HUES64 (cell line): ENCODE measurements around the gene UBFD1.
"Not testable (repeated sequence)": the region's sequence is repeated elsewhere in the genome, so short reads cannot be mapped to it uniquely, and the experiment has no call there.

Experiments
- H3K27ac ChIP-seq: 2 replicates; pipeline ENCODE4 v1.7.0; 2013; ENCODE audit warnings: low read depth, low read length, inconsistent platforms
- H3K27me3 ChIP-seq: 2 replicates; pipeline ENCODE4 v1.6.1; 2013; ENCODE audit warnings: mild to moderate bottlenecking, low read length; ENCODE audit not compliant: insufficient read depth
- H3K36me3 ChIP-seq: 2 replicates; pipeline ENCODE4 v1.6.1; 2013; ENCODE audit warnings: mild to moderate bottlenecking, low read length; ENCODE audit not compliant: insufficient read depth
- H3K4me1 ChIP-seq: 2 replicates; pipeline ENCODE4 v1.6.1; 2013; ENCODE audit warnings: mild to moderate bottlenecking, low read length, moderate library complexity; ENCODE audit not compliant: insufficient read depth
- H3K4me3 ChIP-seq: 2 replicates; pipeline ENCODE4 v1.5.1; 2013; ENCODE audit warnings: mild to moderate bottlenecking, low read length, moderate library complexity
- H3K9ac ChIP-seq: 2 replicates; pipeline ENCODE4 v1.6.1; 2013; ENCODE audit warnings: mild to moderate bottlenecking, low read depth, low read length
- H3K9me3 ChIP-seq: 2 replicates; pipeline ENCODE4 v1.6.1; 2013; ENCODE audit warnings: low read depth, low read length; ENCODE audit not compliant: insufficient read depth
- WGBS: fragments of 150-250, 120-280 bp; methylation state at CpG from one replicate; pipeline ENCODE4 v1.1.7; 2013; ENCODE audit warnings: missing lambda C conversion rate; 5-methylcytosine and 5-hydroxymethylcytosine counted together

The UBFD1 gene

DNA sequence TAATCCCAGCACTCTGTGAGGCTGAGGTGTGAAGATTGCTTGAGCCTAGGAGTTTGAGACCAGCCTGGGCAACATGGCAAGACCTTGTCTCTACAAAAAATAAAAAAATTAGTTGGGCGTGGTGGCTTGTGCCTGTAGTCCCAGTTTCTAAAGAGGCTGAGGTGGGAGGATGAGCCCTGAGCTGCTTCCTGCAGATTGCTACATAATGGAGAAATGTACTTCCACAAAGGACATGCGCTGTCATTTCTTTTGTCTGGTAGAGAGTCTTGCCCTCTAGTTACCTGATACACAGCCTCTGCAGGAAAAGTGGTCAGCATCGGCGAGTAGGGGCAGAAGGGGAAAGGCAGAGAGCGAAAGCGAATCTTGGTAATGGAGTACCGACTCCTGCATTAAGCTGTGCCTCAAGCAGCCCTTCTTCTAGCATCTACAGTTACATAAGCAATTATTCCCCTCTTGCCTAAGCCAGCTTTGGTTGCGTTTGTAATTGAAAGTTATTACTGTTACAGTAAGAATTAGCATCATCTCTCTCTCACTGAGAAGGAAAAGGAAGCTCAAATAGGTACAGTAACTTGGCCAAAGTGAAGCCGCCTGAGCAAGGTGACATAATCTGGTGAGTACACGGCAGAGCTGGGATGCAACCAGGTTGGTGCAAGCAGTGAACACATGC lies 28.8 kb upstream of the UBFD1 start:
- H3K36me3 ChIP-seq, result peaks cover 85% of the 10 kb centered on the region

DNA sequence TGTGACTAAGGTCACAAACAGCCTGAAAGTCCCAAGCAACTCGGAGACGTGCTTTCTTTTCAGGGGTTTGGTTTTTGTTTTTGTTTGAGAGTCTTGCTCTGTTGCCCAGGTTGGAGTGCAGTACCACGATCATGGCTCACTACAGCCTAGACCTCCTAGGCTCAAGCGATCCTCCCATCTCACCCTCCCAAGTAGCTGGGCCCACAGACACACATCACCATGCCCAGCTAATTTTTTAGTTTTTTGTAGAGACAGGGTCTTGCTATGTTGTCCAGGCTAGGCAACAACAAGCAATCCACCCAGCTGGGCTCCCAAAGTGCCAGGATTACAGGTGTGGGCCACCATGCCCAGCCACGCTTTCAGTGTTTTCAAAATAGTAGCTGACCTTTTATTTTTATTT lies 27.5 kb upstream of the UBFD1 start:
- no peak overlapping the region for H3K4me3 ChIP-seq
- no peak overlapping the region for H3K27ac ChIP-seq
- no peaks in the 10 kb centered on the region for H3K9me3 ChIP-seq
- no peaks in the 10 kb centered on the region for H3K27me3 ChIP-seq
- H3K36me3 ChIP-seq, result peaks cover 85% of the 10 kb centered on the region
- WGBS, result 92% methylated on average over 5 of the region's 5 CpGs
- H3K9ac ChIP-seq, result no peak overlapping the region
- no peaks in the 10 kb centered on the region for H3K4me1 ChIP-seq

More for the DNA sequence above, 28.8 kb upstream of the UBFD1 start:
- Histone ChIP-seq H3K4me3 (no peak overlapping the region), H3K27me3 (no peaks in the 10 kb centered on the region), H3K4me1 (no peaks in the 10 kb centered on the region), H3K9ac (no peak overlapping the region), H3K27ac (no peak overlapping the region), H3K9me3 (no peaks in the 10 kb centered on the region)
- 95% methylated on average over 9 of the region's 10 CpGs for WGBS

DNA sequence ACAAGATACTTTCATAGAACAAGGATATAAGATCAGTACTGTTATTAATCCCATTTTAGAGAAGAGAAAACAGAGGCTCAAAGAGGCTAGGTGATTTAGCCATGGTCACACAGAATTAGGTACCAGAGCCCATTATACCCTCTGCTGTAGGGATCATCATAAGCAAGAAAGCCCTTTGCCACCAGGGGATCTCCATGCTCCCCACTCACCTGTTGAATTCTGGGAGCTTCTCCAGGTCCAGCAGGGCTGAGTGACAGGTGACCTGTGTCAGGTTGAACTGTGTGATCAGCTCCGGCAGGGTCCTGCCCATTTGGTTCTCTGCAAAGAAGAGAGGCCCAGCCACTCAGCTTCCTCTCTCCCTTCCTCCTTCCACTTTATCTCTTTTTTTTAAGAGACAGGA lies 25.1 kb upstream of the UBFD1 start:
- no peaks in the 10 kb centered on the region for H3K4me1 ChIP-seq
- no peak overlapping the region for H3K9ac ChIP-seq
- no peak overlapping the region for H3K4me3 ChIP-seq
- no peaks in the 10 kb centered on the region for H3K9me3 ChIP-seq
- no peak overlapping the region for H3K27ac ChIP-seq
- peaks cover 91% of the 10 kb centered on the region for H3K36me3 ChIP-seq
- no peaks in the 10 kb centered on the region for H3K27me3 ChIP-seq
- 92% methylated on average over 1 of the region's 1 CpG for WGBS

DNA sequence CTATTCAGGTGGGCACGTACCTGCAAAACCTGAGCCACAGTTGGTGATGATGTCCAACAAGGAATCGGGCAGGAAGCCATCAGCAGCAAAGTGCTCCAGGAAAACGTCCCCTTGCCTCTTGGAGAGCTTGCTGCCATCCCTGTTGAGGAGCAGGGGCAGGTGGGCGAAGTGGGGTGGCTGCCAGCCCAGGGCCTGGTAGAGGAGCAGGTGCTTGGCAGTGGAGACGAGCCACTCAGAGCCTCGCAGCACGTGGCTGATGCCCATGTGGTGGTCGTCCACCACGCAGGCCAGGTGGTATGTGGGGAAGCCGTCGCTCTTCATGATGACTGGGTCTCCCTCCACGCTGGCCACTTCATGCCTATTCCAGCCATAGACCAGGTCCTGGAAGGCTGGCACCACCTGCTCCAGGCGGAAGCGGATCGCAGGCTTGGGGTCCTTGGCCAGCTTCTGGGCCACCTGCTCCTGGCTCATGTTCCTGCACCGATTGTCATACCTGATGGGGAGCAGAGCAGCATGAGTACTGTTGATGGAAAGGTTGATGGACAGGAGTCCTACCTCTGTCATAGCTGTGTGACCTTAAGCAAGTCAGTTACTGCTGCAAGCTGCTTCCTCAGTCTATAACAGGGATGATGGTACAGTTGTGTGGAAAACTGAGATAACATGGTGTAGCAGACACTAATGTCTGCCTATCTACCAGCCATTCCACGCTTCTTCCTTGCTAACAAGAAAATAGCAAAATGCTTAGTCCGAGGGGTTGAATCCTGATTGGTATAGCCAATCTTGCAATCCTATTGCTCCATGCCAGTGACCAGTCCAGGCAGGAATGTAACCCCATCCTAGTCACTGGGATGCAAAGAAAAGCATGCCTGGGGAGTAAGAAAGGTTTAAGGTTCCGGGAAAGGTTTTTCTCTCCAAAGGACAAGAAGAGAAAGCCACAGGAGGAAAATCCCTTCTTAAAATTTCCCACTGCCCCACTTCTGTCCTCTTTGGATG lies 22.4 kb upstream of the UBFD1 start:
- WGBS, result 97% methylated on average over 19 of the region's 19 CpGs
- Histone ChIP-seq H3K27ac (no peak overlapping the region), H3K27me3 (no peaks in the 10 kb centered on the region), H3K4me1 (no peaks in the 10 kb centered on the region), H3K9ac (no peak overlapping the region), H3K9me3 (no peaks in the 10 kb centered on the region), H3K36me3 (peaks cover 91% of the 10 kb centered on the region), H3K4me3 (no peak overlapping the region)

DNA sequence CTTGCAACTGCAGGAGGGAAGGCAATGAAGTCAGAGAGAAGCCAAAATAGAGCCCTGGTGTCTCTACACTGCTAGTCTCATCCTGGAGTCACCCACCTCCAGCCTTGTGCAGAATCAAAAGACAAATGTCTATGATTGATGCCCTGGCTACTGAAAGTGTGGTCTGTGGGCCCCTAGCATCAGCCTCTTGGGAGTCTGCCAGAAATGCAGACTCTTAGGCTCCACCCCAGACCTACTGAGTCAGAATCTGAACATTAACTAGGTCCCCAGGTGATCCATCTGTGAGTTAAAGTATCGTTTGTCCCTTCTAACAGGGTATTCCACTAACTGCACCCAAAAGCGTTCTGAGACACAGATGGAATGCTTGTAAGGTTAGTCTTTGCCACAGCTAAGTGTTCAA lies 21.6 kb upstream of the UBFD1 start:
- no peak overlapping the region for H3K4me3 ChIP-seq
- peaks cover 92% of the 10 kb centered on the region for H3K36me3 ChIP-seq
- WGBS, result 92% methylated on average over 2 of the region's 2 CpGs
- no peaks in the 10 kb centered on the region for H3K27me3 ChIP-seq
- no peak overlapping the region for H3K27ac ChIP-seq
- no peak overlapping the region for H3K9ac ChIP-seq
- H3K9me3 ChIP-seq, result no peaks in the 10 kb centered on the region
- no peaks in the 10 kb centered on the region for H3K4me1 ChIP-seq

DNA sequence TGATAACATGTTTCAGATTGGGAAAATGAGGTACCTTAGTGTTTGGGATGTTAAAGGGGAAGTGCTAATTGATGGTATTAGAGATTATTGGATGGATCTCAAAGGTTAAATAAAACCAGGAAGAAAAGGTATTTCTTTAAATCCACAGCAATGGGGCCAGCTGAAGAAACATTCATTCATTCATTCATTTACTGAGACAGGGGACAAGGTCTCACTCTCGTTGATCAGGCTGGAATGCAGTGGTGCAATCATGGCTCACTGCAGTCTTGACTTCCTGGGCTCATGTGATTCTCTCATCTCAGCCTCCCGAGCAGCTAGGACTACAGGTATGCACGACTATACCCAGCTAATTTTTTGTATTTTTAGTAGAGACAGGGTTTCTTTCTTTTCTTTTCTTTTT lies 20.1 kb upstream of the UBFD1 start:
- no peak overlapping the region for H3K4me3 ChIP-seq
- H3K36me3 ChIP-seq, result peaks cover 91% of the 10 kb centered on the region
- 98% methylated on average over 3 of the region's 3 CpGs for WGBS
- H3K27ac ChIP-seq, result no peak overlapping the region
- H3K9ac ChIP-seq, result no peak overlapping the region
- no peaks in the 10 kb centered on the region for H3K9me3 ChIP-seq
- no peaks in the 10 kb centered on the region for H3K27me3 ChIP-seq
- H3K4me1 ChIP-seq, result no peaks in the 10 kb centered on the region

DNA sequence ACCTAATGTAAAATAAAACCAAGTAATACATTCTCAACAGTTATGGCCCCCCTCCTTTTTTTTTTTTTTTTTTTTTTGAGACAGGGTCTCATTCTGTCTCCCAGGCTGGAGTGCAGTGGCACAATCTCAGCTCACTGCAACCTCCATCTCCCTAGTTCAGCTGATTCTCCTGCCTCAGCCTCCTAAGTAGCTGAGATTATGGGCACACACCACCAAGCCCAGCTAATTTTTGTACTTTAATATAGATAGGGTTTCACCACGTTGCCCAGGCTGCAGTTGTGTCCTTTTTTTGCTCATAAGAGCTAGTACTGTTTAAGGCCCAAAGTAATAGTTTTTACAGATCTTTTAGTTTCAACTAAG lies 18.6 kb upstream of the UBFD1 start:
- Histone ChIP-seq H3K9ac (no peak overlapping the region), H3K4me3 (no peak overlapping the region), H3K27ac (no peak overlapping the region), H3K4me1 (no peaks in the 10 kb centered on the region), H3K36me3 (peaks cover 91% of the 10 kb centered on the region), H3K9me3 (no peaks in the 10 kb centered on the region), H3K27me3 (no peaks in the 10 kb centered on the region)
- WGBS, result 88% methylated on average over 1 of the region's 1 CpG

DNA sequence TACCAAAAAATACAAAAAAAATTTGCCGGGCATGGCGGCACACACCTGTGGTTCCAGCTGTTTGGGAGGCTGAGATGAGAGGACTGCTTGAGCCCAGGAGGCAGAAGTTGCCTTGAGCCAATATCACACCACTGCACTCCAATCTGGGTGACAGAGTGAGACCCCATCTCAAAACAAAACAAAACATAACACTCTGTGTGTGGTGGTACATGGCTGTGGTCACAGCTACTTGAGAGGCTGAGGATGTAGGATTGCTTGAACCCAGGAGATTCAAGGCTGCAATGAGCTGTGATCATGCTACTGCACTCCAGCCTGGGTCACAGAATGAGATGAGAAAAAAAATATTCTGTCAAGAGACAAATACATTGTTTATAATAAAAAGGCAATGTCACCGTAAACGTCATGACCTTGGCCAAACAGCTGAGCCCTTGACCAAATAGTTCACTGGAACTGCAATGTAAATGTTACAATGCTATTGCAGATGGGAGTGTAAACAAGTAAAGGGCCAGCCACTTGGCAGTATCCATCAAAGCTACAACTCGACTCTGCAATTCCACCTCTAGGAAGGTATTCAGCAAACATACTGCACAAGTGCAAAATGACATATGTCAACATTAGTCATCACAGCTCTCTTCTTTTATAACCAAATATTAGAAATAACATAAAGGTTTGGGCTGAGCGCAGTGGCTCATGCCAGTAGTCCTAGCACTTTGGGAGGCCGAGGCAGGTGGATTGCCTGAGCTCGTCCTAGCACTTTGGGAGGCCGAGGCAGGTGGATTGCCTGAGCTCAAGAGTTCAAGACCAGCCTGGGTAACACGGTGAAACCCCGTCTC lies 17.3 kb upstream of the UBFD1 start:
- no peaks in the 10 kb centered on the region for H3K27me3 ChIP-seq
- WGBS, result 95% methylated on average over 9 of the region's 11 CpGs
- no peaks in the 10 kb centered on the region for H3K9me3 ChIP-seq
- H3K4me3 ChIP-seq, result no peak overlapping the region
- H3K36me3 ChIP-seq, result peaks cover 88% of the 10 kb centered on the region
- H3K9ac ChIP-seq, result no peak overlapping the region
- H3K4me1 ChIP-seq, result no peaks in the 10 kb centered on the region
- H3K27ac ChIP-seq, result no peak overlapping the region

DNA sequence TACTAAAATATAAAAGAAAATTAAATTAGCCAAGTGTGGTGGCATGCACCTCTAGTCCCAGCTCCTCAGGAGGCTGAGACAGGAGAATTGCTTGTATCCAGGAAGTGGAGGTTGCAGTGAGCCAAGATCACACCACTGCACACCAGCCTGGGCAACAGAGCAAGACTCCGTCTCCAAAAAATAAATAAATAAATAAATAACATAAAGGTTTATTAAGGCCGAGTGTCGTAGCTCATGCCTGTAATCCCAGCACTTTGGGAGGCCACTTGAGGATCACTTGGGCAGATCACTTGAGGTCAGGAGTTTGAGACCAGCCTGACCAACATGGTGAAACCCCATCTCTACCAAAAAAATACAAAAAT lies 16.7 kb upstream of the UBFD1 start:
- not testable (repeated sequence) for H3K4me1 ChIP-seq, H3K9me3 ChIP-seq, H3K27me3 ChIP-seq, H3K9ac ChIP-seq, H3K27ac ChIP-seq, H3K4me3 ChIP-seq
- WGBS, result 100% methylated on average over 2 of the region's 3 CpGs
- peaks cover 88% of the 10 kb centered on the region for H3K36me3 ChIP-seq

DNA sequence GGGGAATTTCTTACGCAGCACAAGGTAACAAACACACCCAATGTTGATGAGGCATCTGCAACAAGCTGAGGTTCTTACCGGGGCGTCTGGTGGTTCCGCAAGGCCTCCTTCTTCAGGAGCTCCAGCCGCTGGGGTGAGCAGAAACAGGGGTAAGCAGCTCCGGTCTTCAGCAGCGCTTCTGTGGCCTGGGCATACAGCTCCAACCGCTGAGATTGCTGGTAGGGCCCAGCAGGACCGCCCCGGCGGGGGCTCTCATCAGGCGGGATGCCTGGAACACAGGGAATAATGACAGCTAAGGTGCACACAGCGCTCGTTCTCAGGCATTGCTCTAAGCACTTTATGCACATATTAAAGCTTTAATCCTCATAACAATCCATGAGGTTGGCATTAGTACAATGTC lies 13.1 kb upstream of the UBFD1 start:
- H3K36me3 ChIP-seq, result peaks cover 89% of the 10 kb centered on the region
- 96% methylated on average over 14 of the region's 14 CpGs for WGBS
- H3K9ac ChIP-seq, result no peak overlapping the region
- H3K27ac ChIP-seq, result no peak overlapping the region
- no peaks in the 10 kb centered on the region for H3K9me3 ChIP-seq
- no peaks in the 10 kb centered on the region for H3K4me1 ChIP-seq
- H3K27me3 ChIP-seq, result no peaks in the 10 kb centered on the region
- no peak overlapping the region for H3K4me3 ChIP-seq

DNA sequence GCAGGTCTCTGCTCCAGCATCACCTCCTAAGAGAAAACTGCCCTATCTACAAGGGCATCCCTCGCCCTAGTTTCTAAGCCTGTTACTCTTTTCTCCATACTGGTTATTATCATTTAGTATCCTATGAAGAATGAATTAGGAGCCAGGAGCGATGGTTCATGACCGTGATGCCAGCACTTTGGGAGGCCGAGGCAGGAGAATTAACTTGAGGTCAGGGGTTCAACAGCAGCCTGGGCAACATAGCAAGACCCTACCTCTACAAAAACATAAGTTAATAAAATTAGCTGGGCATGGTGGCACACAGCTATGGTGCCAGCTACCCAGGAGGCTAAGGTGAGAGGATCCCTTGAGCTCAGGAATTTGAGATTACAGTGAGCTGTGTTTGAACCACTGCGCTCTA lies 7.6 kb upstream of the UBFD1 start:
- H3K9ac ChIP-seq, result no peak overlapping the region
- H3K27me3 ChIP-seq, result no peaks in the 10 kb centered on the region
- H3K9me3 ChIP-seq, result no peaks in the 10 kb centered on the region
- H3K27ac ChIP-seq, result no peak overlapping the region
- peaks cover 89% of the 10 kb centered on the region for H3K36me3 ChIP-seq
- no peaks in the 10 kb centered on the region for H3K4me1 ChIP-seq
- H3K4me3 ChIP-seq, result no peak overlapping the region
- WGBS, result 92% methylated on average over 4 of the region's 5 CpGs
